Measurements from ENCODE around the gene ELOVL6.

The ELOVL6 gene

GRCh38 chr4:110019153-110019552 lies 179.3 kb downstream of the ELOVL6 start:
- no peak for DNase-seq

DNA sequence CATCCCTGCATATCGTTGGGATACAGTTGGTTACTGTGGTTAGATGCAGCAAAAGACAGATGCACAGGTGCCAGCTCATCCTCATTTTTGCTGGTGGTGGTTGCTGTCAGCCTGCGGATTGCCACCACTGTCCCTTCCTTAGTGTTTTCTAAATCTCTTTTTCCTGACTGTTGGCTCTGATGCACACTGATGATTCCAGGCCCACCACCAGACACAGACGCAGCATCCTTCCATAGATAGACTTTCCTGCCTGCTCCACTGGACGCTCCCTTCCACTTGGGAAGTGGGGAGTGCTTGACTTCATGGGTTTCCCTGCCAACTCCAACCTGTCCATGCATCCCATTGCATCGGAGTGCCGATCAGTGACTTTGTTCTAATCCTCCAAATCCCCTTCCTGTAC lies 184.2 kb downstream of the ELOVL6 start:
- peak; percentile 58 for DNase-seq

DNA sequence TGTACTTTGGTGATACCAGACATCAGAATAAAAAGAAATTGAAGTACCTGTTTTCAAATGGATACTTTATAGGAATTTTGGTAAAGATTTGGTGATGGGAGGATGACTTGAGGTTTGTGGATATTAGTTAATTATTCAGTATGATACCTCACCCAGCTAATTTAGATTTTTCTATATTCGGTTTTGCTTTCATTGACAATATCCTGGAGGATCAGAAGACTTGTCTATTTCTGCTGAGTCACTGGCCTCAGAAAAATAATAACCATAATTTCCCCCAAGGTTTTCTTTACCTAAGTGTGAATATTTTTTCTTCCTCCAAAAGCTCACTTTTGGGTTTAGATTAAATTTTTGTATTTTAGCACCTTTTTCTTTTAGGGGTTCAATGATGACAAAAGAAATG lies 185.5 kb downstream of the ELOVL6 start:
- no peak for DNase-seq

DNA sequence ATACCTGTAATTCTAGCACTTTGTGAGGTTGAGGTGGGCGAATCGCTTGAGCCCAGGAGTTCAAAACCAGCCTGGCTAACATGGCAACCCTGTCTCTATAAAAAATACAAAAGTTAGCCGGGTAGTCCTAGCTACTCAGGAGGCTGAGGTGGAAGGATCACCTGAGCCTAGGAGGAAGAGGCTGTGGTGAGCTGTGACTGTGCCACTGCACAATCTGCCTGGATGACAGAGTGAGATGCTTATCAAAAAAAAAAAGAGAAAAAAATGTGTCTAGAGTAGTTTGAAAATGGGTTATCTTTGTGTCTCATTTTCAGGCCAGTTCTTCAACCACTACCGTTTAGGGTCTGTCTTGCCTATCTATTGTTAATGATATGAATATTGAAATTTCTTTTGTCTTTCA lies 187.6 kb downstream of the ELOVL6 start:
- DNase-seq, result no peak

DNA sequence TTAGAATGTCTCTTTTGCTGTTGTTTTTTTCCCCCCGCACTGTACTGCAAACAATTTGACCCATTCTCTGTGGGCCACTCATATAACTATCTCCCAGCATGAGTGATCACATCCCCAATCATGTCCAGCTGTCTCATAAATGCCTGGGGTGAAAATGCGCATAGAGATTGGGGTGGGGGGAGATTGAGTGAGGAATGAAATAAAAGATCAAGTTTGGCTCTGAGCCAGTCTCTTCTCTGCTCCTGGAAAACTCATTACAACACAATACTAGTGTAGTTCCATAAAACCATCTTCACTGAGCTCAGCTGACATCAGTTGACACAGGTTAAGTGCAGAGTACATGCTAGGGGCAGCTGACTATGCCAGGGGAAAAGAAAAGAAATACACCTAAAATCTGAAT lies 188.9 kb downstream of the ELOVL6 start:
- DNase-seq, result no peak

DNA sequence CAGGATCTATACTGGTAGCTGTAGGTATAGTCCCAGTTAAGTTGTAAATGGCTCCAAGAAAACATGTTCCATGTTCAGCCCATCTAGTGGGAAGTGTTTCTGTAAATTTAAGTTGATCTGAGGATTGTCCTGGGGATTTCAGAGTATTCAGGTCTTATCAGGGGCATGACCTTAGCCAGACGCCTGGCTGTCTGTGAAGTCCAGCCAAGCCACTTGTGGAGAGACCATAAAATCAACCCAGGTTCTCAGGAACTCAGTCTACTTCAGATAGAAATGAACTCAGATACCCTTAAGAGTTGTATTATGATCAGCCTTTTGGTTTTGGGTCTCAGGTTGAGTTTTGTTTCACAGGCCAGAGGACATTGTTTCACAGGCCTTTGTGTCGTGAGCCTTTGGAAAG lies 189.9 kb downstream of the ELOVL6 start:
- DNase-seq, result no peak

DNA sequence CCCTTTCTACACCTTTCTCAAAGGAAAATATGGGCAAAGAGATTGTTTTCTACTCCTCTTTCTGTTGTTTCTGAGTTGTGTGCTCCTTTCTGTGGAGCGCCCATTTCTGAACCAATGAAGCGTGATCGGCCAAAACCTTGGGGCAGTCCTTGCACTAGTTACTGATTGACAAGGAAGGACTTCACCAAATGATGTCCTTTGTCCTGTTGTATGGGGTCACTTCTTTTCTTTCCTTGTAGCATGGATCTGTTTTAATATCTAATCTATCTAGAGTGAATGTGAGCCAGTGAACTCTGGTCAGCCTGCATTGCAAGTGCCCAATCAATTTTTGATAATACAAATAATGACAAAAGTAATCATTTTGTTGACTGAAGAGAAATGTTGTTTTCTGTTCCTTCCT lies 191.2 kb downstream of the ELOVL6 start:
- DNase-seq, result no peak

GRCh38 chr4:110005461-110006056 lies 192.9 kb downstream of the ELOVL6 start:
- DNase-seq, result no peak

GRCh38 chr4:110004556-110004955 lies 193.9 kb downstream of the ELOVL6 start:
- DNase-seq, result no peak

GRCh38 chr4:110003401-110004187 lies 194.8 kb downstream of the ELOVL6 start:
- DNase-seq, result peak; percentile 82

GRCh38 chr4:110002326-110002725 lies 196.1 kb downstream of the ELOVL6 start:
- no peak for DNase-seq

- no peak for DNase-seq
Observed at GRCh38 chr4:109999585-109999912, 198.9 kb downstream of the ELOVL6 start.

GRCh38 chr4:109998867-109999584 lies 199.4 kb downstream of the ELOVL6 start:
- no peak for DNase-seq

- no peak for DNase-seq
Observed at GRCh38 chr4:109996526-109996925, 201.9 kb downstream of the ELOVL6 start.

Measured in islet precursor cell (in vitro differentiated cells).